ENCODE data around the gene BRINP3.

DNA sequence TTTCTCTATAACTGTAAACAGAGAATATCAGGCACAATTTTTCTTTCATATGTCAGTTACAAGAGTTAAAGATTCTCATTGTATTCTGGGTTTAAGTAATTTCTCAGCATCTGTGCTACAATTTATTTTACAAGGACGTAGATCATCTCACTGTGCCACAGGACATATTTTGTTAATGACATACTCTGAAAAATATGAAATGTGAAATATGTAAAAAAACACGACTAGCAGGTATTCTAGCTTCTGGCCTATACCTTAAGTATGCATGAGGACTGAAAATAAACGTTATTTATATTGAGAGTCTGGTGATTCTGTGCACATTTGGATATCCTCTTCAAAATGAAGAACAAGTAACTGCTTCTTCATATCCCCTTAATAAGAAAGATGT is 308.8 kb downstream of the BRINP3 start:
- TF ChIP-seq CTCF (IDR thresholded peaks at IDR 0.05 in 4 of 5, conservative IDR thresholded peaks at IDR 0.05 in 1 of 5) (no peak), POLR2A (IDR thresholded peaks at IDR 0.05) (no peak)

Data from gastrocnemius medialis (tissue), 4 donors.